Hippocampal formation (tissue), 2 donors: ENCODE measurements around the gene GLG1.

Experiments
- DNase-seq, 2 donors: peaks; one replicate each; lab custom pipeline; 2025; lab: John Stamatoyannopoulos, UW

Gene GLG1

GRCh38 chr16:74472540-74472939, 134.4 kb downstream of the GLG1 start:
- DNase-seq: no peak

GRCh38 chr16:74472010-74472409, 134.9 kb downstream of the GLG1 start:
- no peak for DNase-seq

GRCh38 chr16:74469946-74470478, 136.9 kb downstream of the GLG1 start:
- DNase-seq: no peak

- DNase-seq: no peak
Measured at GRCh38 chr16:74468807-74469525, 137.9 kb downstream of the GLG1 start.

- no peak for DNase-seq
Measured at GRCh38 chr16:74466872-74467271, 140.0 kb downstream of the GLG1 start.

- no peak for DNase-seq
Measured at GRCh38 chr16:74465851-74466685, 140.8 kb downstream of the GLG1 start.

GRCh38 chr16:74465281-74465680, 141.6 kb downstream of the GLG1 start:
- no peak for DNase-seq

- DNase-seq: no peak
Measured at GRCh38 chr16:74463888-74464287, 143.0 kb downstream of the GLG1 start.

GRCh38 chr16:74462361-74462760, 144.6 kb downstream of the GLG1 start:
- no peak for DNase-seq

GRCh38 chr16:74461826-74462225, 145.1 kb downstream of the GLG1 start:
- DNase-seq: no peak

- DNase-seq: no peak
Measured at GRCh38 chr16:74460542-74460941, 146.4 kb downstream of the GLG1 start.

- DNase-seq: no peak
Measured at GRCh38 chr16:74456290-74456625, 150.7 kb downstream of the GLG1 start.

- DNase-seq: no peak
Measured at GRCh38 chr16:74455619-74456289, 151.2 kb downstream of the GLG1 start.

GRCh38 chr16:74455213-74455612, 151.7 kb downstream of the GLG1 start:
- no peak for DNase-seq

GRCh38 chr16:74451951-74452758, 154.8 kb downstream of the GLG1 start:
- DNase-seq: no peak

- DNase-seq: no peak
Measured at GRCh38 chr16:74450967-74451760, 155.8 kb downstream of the GLG1 start.

GRCh38 chr16:74450236-74450635, 156.7 kb downstream of the GLG1 start:
- no peak for DNase-seq

GRCh38 chr16:74449470-74449869, 157.4 kb downstream of the GLG1 start:
- DNase-seq: no peak

- DNase-seq: peak in 1 of 2 donors; percentile 17
Measured at GRCh38 chr16:74448990-74449389, 157.9 kb downstream of the GLG1 start.

- no peak for DNase-seq
Measured at GRCh38 chr16:74447578-74447977, 159.3 kb downstream of the GLG1 start.

GRCh38 chr16:74446866-74447265, 160.0 kb downstream of the GLG1 start:
- DNase-seq: no peak
